Lower leg skin (tissue), 4 donors: ENCODE measurements around the gene MGMT. TPM values are rescaled to one million over a fixed set of nuclear protein-coding genes. Genes with fewer than 3 reads are reported as not detected.

ENCODE experiments used
- DNase-seq, 2 donors: peaks; one replicate each; pipeline ENCODE4 v3.0.0-alpha.2; 2019; ENCODE audit warnings: low spot score in 2 of 2
- H3K4me3 ChIP-seq: fragments of 200-600 bp; sonication (generic); 2 replicates; pipeline ENCODE4 v1.5.1; 2017; ENCODE audit warnings: mild to moderate bottlenecking, low read depth; ENCODE audit not compliant: poor library complexity, severe bottlenecking
- CTCF ChIP-seq, 3 donors: fragments of 450-650 bp; IDR thresholded peaks; one replicate each; pipeline ENCODE4 v1.5.1; 2016; ENCODE audit warnings: antibody characterized with exemption in 3 of 3, mild to moderate bottlenecking in 3 of 3, moderate library complexity in 2 of 3
- POLR2A ChIP-seq, 2 donors: fragments of 450-650 bp; IDR thresholded peaks; one replicate each; pipeline ENCODE4 v1.6.1; 2016 to 2017; ENCODE audit warnings: antibody characterized with exemption in 2 of 2, mild to moderate bottlenecking in 1 of 2, moderate library complexity in 1 of 2
- WGBS, 2 donors: methylation state at CpG; one replicate each; pipeline ENCODE4 v1.1.5; 2018; 5-methylcytosine and 5-hydroxymethylcytosine counted together
- intact Hi-C: fragments of 100-400 bp; cut with DNase I; formaldehyde crosslinking; loops from one replicate; pipeline ENCODE4 v1.15.0; 2023; ENCODE audit warnings: low total_unique reads
- total RNA-seq, 4 donors: library from RNA; depleted of rRNA; stranded (reverse); fragments of >200 nt; gene quantifications; one replicate each; pipeline ENCODE4 v1.1.0, GENCODE V29; 2016

Gene MGMT
- total RNA-seq, 4 donors from 2014 or later: 13.1 to 38.7 (median 29.2) TPM

DNA sequence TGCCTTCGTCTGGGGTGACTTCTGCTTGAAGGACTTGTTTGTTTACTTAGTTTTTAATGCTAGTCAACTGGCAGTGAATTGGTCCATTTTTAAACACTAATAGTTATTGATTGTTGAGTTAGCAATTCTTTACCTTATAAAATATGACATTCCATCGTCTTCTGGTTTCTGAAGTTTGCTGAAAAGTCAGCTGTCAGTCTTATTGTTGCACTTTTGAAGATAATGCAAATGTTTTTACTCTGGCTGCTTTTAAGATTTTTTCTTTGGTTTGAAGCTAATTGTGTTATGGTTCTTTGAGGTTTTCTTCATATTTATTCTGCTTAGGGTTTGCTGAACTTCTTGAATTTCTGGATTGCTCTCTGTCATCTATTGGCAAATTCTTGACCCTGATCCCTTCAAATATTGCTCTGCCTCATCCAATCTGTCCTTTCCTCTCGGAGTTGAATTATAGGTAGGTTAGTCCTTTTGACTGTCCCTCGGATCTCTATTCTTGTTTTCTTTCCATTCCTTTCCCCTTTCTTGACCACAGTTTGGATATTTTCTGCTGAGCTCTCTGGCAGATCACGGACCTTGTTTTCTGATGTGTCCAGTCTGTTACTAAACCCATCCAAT, 24.2 kb downstream of the MGMT start:
- intact Hi-C loops: no loop called here
- 95 to 97% methylated on average over 5 of the region's 5 CpGs for WGBS, 2 donors
- no peak for DNase-seq
- no peak overlapping the region for H3K4me3 ChIP-seq
- TF ChIP-seq POLR2A (IDR thresholded peaks at IDR 0.05): no peak
- no peak for TF ChIP-seq CTCF (IDR thresholded peaks at IDR 0.05)

DNA sequence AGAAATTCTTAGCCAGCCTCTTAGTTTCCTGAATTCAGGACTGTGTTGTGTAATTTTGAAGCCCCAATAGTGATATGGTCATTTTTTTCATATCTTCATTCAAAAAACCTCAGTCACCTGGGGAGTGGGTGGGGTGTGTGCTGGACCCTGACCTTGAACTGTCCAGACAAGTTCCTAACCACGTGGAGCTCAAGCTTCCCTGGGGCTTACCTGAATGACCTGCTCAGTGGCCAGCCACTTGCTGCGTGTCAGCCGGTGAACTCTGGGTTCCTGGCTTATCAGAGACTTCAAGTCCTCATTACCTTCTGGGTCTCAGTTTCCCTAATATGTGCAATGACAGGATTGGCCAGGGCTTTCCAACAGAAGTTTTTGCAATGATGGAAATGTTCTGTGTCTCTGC, 27.1 kb downstream of the MGMT start:
- TF ChIP-seq CTCF (IDR thresholded peaks at IDR 0.05): no peak
- TF ChIP-seq POLR2A (IDR thresholded peaks at IDR 0.05): no peak
- no peak for DNase-seq
- intact Hi-C loops: no loop called here
- H3K4me3 ChIP-seq: no peak overlapping the region
- 81 to 94% methylated on average over 3 of the region's 3 CpGs for WGBS, 2 donors

GRCh38 chr10:129494740-129495139, 27.7 kb downstream of the MGMT start:
- intact Hi-C loops: no loop called here
- DNase-seq: no peak
- TF ChIP-seq CTCF (IDR thresholded peaks at IDR 0.05): no peak
- no peak for TF ChIP-seq POLR2A (IDR thresholded peaks at IDR 0.05)
- no peak overlapping the region for H3K4me3 ChIP-seq
- 72 to 74% methylated on average over 5 of the region's 5 CpGs for WGBS, 2 donors

- TF ChIP-seq POLR2A (IDR thresholded peaks at IDR 0.05) (no peak), CTCF (IDR thresholded peaks at IDR 0.05) (no peak)
- H3K4me3 ChIP-seq: no peak overlapping the region
- intact Hi-C loops: no loop called here
- DNase-seq: no peak
- 83% methylated on average over 6 of the region's 6 CpGs for WGBS, 2 donors
Observed at GRCh38 chr10:129495256-129495655, 28.2 kb downstream of the MGMT start.

DNA sequence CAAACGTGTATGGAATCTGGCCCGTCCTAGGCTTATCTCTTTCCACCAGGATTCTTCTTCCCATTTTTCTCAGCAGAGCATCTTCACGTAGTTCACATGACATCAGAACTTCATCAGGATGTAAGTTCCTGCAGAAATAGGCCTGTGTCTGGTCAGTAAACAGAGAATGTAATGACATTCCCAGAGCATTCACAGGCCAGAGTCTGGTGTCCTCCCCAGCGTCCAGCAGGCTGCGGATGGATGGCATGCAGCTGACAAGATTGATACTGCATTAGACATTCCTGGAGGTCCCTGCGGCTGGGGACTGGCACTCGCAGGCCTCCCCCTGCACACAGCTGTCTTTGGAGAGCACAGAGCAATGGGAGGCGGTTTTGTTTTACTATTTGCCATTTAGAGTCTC, 28.7 kb downstream of the MGMT start:
- intact Hi-C loops: no loop called here
- TF ChIP-seq POLR2A (IDR thresholded peaks at IDR 0.05) (no peak), CTCF (IDR thresholded peaks at IDR 0.05) (no peak)
- WGBS, 2 donors: 91 to 93% methylated on average over 8 of the region's 8 CpGs
- H3K4me3 ChIP-seq: no peak overlapping the region
- no peak for DNase-seq

DNA sequence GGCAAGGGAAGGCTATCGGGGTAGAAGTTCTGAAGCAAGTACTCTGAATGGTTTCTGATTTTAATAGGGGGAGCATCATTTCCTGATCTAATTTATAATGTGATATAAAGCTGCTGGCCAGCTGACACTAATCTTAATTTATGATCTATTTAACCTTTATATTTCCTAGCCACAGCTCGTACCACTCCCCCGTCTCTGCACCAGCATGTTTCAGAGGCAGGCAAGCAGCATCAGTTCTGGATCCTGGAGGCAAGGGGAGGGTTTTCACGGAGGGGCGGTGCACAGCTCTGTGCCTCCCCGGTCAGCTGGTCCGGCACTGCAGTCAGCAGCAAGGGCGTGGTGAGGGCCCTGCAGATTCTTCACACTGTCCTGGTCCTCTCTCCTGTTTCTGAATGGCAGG, 30.0 kb downstream of the MGMT start:
- WGBS, 2 donors: 90 to 93% methylated on average over 8 of the region's 8 CpGs
- intact Hi-C loops: no loop called here
- DNase-seq: no peak
- TF ChIP-seq POLR2A (IDR thresholded peaks at IDR 0.05) (no peak), CTCF (IDR thresholded peaks at IDR 0.05) (no peak)
- H3K4me3 ChIP-seq: no peak overlapping the region
